K562 (cell line): ENCODE results near the gene OR2V2. TPM values are rescaled to one million over a fixed set of nuclear protein-coding genes. Genes with fewer than 3 reads are reported as not detected.
A peak's percentile ranks its signal among the peaks of the same experiment; 100 is the strongest.

Experiments used
- BACH1 ChIP-seq: fragments of 200-800 bp; sonication (Bioruptor generic); IDR thresholded peaks from 2 replicates; pipeline ENCODE4 v1.6.1; 2016; ENCODE audit warnings: missing genetic modification characterization, missing compliant biosample characterization
- CEBPZ ChIP-seq: fragments of 150-350 bp; IDR thresholded peaks from 2 replicates; pipeline ENCODE4 v1.6.1; 2014; ENCODE audit warnings: low read depth, mild to moderate bottlenecking, low read length, borderline replicate concordance
- E2F8 ChIP-seq: fragments of 450-650 bp; IDR thresholded peaks from 2 replicates; pipeline ENCODE4 v1.7.1; 2018; ENCODE audit warnings: mild to moderate bottlenecking, low read depth; ENCODE audit not compliant: partially characterized antibody
- ELF2 ChIP-seq: fragments of 250-450 bp; sonication (Bioruptor Pico); IDR thresholded peaks from 2 replicates; pipeline ENCODE4 v1.5.0; 2021; ENCODE audit warnings: mild to moderate bottlenecking
- ID3 ChIP-seq, 2 experiments: fragments of 250-450 bp in 1 of 2; fragments of 450-650 bp in 1 of 2; sonication (Bioruptor Pico) in 1 of 2; IDR thresholded peaks; 2 replicates each; pipeline versions ENCODE4 v1.6.1 to v1.8.0; 2016 to 2021; ENCODE audit warnings: mild to moderate bottlenecking in 2 of 2, moderate library complexity in 2 of 2, missing compliant biosample characterization in 1 of 2, missing genetic modification characterization in 1 of 2
- MIER1 ChIP-seq: fragments of 450-650 bp; IDR thresholded peaks from 2 replicates; pipeline ENCODE4 v1.6.1; 2016; ENCODE audit warnings: antibody characterized with exemption, mild to moderate bottlenecking, low read depth
- MYC ChIP-seq, 2 experiments: fragments of 250-450 bp in 1 of 2; sonication (Bioruptor Pico) in 1 of 2; IDR thresholded peaks; 2 replicates each; pipeline versions ENCODE4 v1.5.1 to v1.6.1; 2012 to 2021; ENCODE audit warnings: low read depth in 2 of 2, borderline replicate concordance in 1 of 2, improper control_type of control experiment in 1 of 2, low read length in 1 of 2, mild to moderate bottlenecking in 1 of 2, moderate library complexity in 1 of 2
- NEUROD1 ChIP-seq: fragments of 150-350 bp; IDR thresholded peaks from 2 replicates; pipeline ENCODE4 v1.6.1; 2014; ENCODE audit warnings: borderline replicate concordance, low read length, low read depth; ENCODE audit not compliant: partially characterized antibody
- PHF20 ChIP-seq: fragments of 450-650 bp; IDR thresholded peaks from 2 replicates; pipeline ENCODE4 v1.6.1; 2018; ENCODE audit not compliant: partially characterized antibody
- RBBP5 ChIP-seq: fragments of 200-600 bp; sonication (generic); IDR thresholded peaks from 2 replicates; pipeline ENCODE4 v1.6.1; 2012; ENCODE audit warnings: borderline replicate concordance, mild to moderate bottlenecking, low read length, control low read depth, inconsistent platforms; ENCODE audit not compliant: insufficient read depth, poor library complexity, severe bottlenecking
- RUNX1 ChIP-seq: sonication (generic); IDR thresholded peaks from 2 replicates; pipeline ENCODE4 v1.6.1; 2016; ENCODE audit warnings: antibody characterized with exemption, low read depth
- SP1 ChIP-seq: sonication (generic); formaldehyde crosslinking; IDR thresholded peaks from 2 replicates; pipeline ENCODE4 v1.8.1; 2022; ENCODE audit warnings: mild to moderate bottlenecking, missing genetic modification reagents
- TCF7 ChIP-seq: sonication (generic); IDR thresholded peaks from 2 replicates; pipeline ENCODE4 v1.6.1; 2016; ENCODE audit warnings: antibody characterized with exemption, borderline replicate concordance
- ZBTB1 ChIP-seq: sonication (generic); formaldehyde crosslinking; IDR thresholded peaks from 2 replicates; pipeline ENCODE4 v1.8.1; 2023; ENCODE audit warnings: missing genetic modification reagents, low read depth, mild to moderate bottlenecking, borderline replicate concordance
- ZBTB34 ChIP-seq: fragments of 250-450 bp; sonication (Bioruptor Pico); IDR thresholded peaks from 2 replicates; pipeline ENCODE4 v1.8.0; 2021; ENCODE audit warnings: mild to moderate bottlenecking, moderate library complexity
- ZNF24 ChIP-seq: fragments of 450-650 bp; IDR thresholded peaks from 2 replicates; pipeline ENCODE4 v1.6.1; 2016
- ZNF589 ChIP-seq: fragments of 200-800 bp; sonication (Bioruptor generic); IDR thresholded peaks from 2 replicates; pipeline ENCODE4 v1.6.1; 2016; ENCODE audit warnings: low read depth, missing genetic modification characterization, missing compliant biosample characterization
- polyA plus RNA-seq, 8 experiments: library from polyadenylated mRNA; depleted of rRNA in 4 of 8; stranded (reverse) in 5 of 8; unstranded in 3 of 8; fragments of >200 nt; fragmentation: Nextera tagmentation in 2 of 8; fragmentation: Illumina TruSeq in 1 of 8; extraction: Ambion mirVana in 2 of 8; extraction: Trizol in 1 of 8; gene quantifications; 2 replicates each; pipeline versions ENCODE4 v1.2.1 to v1.2.3, GENCODE V29; 2011 to 2014; ENCODE audit warnings: inconsistent platforms in 1 of 8, missing spikeins in 1 of 8
- total RNA-seq, 7 experiments: library from RNA; depleted of rRNA in 6 of 7; stranded (reverse); fragments of >200 nt in 6 of 7; fragmentation: Illumina TruSeq in 2 of 7; extraction: Trizol in 2 of 7; gene quantifications; 2 replicates each; pipeline versions ENCODE4 v1.2.1 to v1.2.3, GENCODE V29; 2011 to 2021; ENCODE audit warnings: low replicate concordance in 1 of 7

The OR2V2 gene
- total and polyA plus RNA-seq, 9 of the 15 experiments (the other 6 are each of a cell fraction or from before 2014, with no cell fraction given), result 0.01 TPM; not detected in 8

GRCh38 chr5:181187500-181188213, 40.3 kb downstream of the OR2V2 start (continued):
- TF ChIP-seq ZNF589 (CRISPR knock-in tag) (0 out of 2 replicates have a peak, but pooled peaks have one; percentile 25), E2F8 (no peak), ELF2 (CRISPR knock-in tag) (peak; percentile 68; the same call in 1 of the 2 replicates), ZBTB34 (CRISPR knock-in tag) (no peak), TCF7 (no peak), ZNF24 (0 out of 2 replicates have a peak, but pooled peaks have one; percentile 30), NEUROD1 (no peak), PHF20 (peak; percentile 54), ZBTB1 (CRISPR knock-in tag) (0 out of 2 replicates have a peak, but pooled peaks have one; percentile 29), BACH1 (0 out of 2 replicates have a peak, but pooled peaks have one; percentile 13), SP1 (CRISPR knock-in tag) (peak; percentile 82), RUNX1 (0 out of 2 replicates have a peak, but pooled peaks have one; percentile 38), MIER1 (peak; percentile 48; the same call in 1 of the 2 replicates), MYC (IDR thresholded peaks at IDR 0.05; ENCODE audit: low read depth, low read length) (no peak; the same call in none of the 2 replicates), MYC (CRISPR knock-in tag; IDR thresholded peaks at IDR 0.05; ENCODE audit: borderline replicate concordance, low read depth) (peak; percentile 76; the same call in 1 of the 2 replicates), ID3 (CRISPR knock-in tag; IDR thresholded peaks at IDR 0.05) (no peak), ID3 (tag; IDR thresholded peaks at IDR 0.05) (peak; percentile 82; the same call in 1 of the 2 replicates), RBBP5 (peak; percentile 52), CEBPZ (no peak)
